Endothelial cell of umbilical vein (primary cell): ENCODE results near the gene HPGDS. TPM values are rescaled to one million over a fixed set of nuclear protein-coding genes. Genes with fewer than 3 reads are reported as not detected.

Source experiments
- BruUV-seq: library from RNA; stranded (reverse); fragments of 400-500 nt; replicated peaks from 2 replicates; lab custom pipeline; 2021; lab: Mats Ljungman, UMichigan
- CTCF ChIA-PET: fragments of 300-600, 350-600 bp; sonication (Branson Sonifier 250); formaldehyde crosslinking; loops from one replicate; lab custom pipeline; 2021; ENCODE audit warnings: antibody characterized with exemption, inconsistent platforms; lab: Charles Lee
- POLR2A ChIA-PET: fragments of 300-600, 350-600 bp; sonication (Branson Sonifier 250); formaldehyde crosslinking; loops from one replicate; lab custom pipeline; 2021; ENCODE audit warnings: antibody characterized with exemption, inconsistent platforms; lab: Charles Lee
- DNase-seq: peaks from one replicate; pipeline ENCODE4 v3.0.0-alpha.2; 2011; ENCODE audit warnings: low read depth, low spot score
- FAIRE-seq: peaks from 2 replicates; lab custom pipeline; 2011; peaks lifted over from hg19 to GRCh38; lab: Jason Lieb, UNC
- H2AFZ ChIP-seq: 2 replicates; pipeline ENCODE4 v1.6.0; 2012; ENCODE audit warnings: low read depth, low read length, control low read depth, inconsistent platforms
- H3K27ac ChIP-seq: 2 replicates; pipeline ENCODE4 v1.5.1; 2011; ENCODE audit warnings: low read depth, mild to moderate bottlenecking, control low read depth, low read length, moderate library complexity; ENCODE audit not compliant: insufficient read depth
- H3K27me3 ChIP-seq, 2 experiments: 2 replicates each; pipeline versions ENCODE4 v1.6.0 to v1.6.1; 2011; ENCODE audit warnings: low read length in 2 of 2, mixed read lengths in 1 of 2; ENCODE audit not compliant: control insufficient read depth in 2 of 2, insufficient read depth in 2 of 2
- H3K36me3 ChIP-seq, 2 experiments: 2 replicates in 1 of 2; 3 replicates in 1 of 2; pipeline ENCODE4 v1.5.1; 2011; ENCODE audit warnings: low read length in 2 of 2, mild to moderate bottlenecking in 1 of 2, moderate library complexity in 1 of 2; ENCODE audit not compliant: control insufficient read depth in 2 of 2, insufficient read depth in 2 of 2; ENCODE audit errors: extremely low read depth in 1 of 2
- H3K4me1 ChIP-seq: 3 replicates; pipeline ENCODE4 v1.5.1; 2011; ENCODE audit warnings: mild to moderate bottlenecking, low read length; ENCODE audit not compliant: control insufficient read depth, insufficient read depth; ENCODE audit errors: extremely low read depth
- H3K4me2 ChIP-seq: 2 replicates; pipeline ENCODE4 v1.6.1; 2011; ENCODE audit warnings: low read length, control low read depth, mixed read lengths; ENCODE audit not compliant: insufficient read depth
- H3K4me3 ChIP-seq, 3 experiments: fragments of 200-600 bp in 1 of 3; sonication (generic), shearing (Covaris generic) in 1 of 3; replicated peaks in 1 of 3; 2 replicates each; pipeline ENCODE4 v1.5.1; 2011 to 2016; ENCODE audit warnings: control low read depth in 3 of 3, low read length in 3 of 3, mild to moderate bottlenecking in 2 of 3, inconsistent platforms in 1 of 3, low read depth in 1 of 3, moderate library complexity in 1 of 3; ENCODE audit not compliant: insufficient read depth in 1 of 3
- H3K79me2 ChIP-seq: 2 replicates; pipeline ENCODE4 v1.6.0; 2012; ENCODE audit warnings: low read length, inconsistent platforms; ENCODE audit not compliant: control insufficient read depth, insufficient read depth
- H3K9ac ChIP-seq: replicated peaks from 2 replicates; pipeline ENCODE3; 2011; ENCODE audit warnings: low read length, control low read depth; ENCODE audit not compliant: insufficient read depth; ENCODE audit errors: extremely low read depth
- H3K9me1 ChIP-seq: replicated peaks from 3 replicates; pipeline ENCODE4 v1.6.0; 2011; ENCODE audit warnings: mild to moderate bottlenecking, low read length; ENCODE audit not compliant: control insufficient read depth, insufficient read depth; ENCODE audit errors: extremely low read depth
- H3K9me3 ChIP-seq: replicated peaks from 2 replicates; pipeline ENCODE4 v1.5.1; 2012; ENCODE audit warnings: low read length, inconsistent platforms; ENCODE audit not compliant: control insufficient read depth, insufficient read depth
- H4K20me1 ChIP-seq: replicated peaks from 2 replicates; pipeline ENCODE3; 2011; ENCODE audit warnings: mild to moderate bottlenecking, low read length; ENCODE audit not compliant: control insufficient read depth, insufficient read depth; ENCODE audit errors: extremely low read depth
- CTCF ChIP-seq, 2 donors: IDR thresholded peaks; 1 replicate in 1 of 2; 2 replicates in 1 of 2; pipeline ENCODE4 v1.5.1; 2011; ENCODE audit warnings: low read length in 2 of 2, mild to moderate bottlenecking in 2 of 2, moderate library complexity in 2 of 2, control low read depth in 1 of 2, inconsistent platforms in 1 of 2, low read depth in 1 of 2; ENCODE audit not compliant: insufficient read depth in 1 of 2; ENCODE audit errors: extremely low read depth in 1 of 2
- EZH2 ChIP-seq: IDR thresholded peaks from 2 replicates; pipeline ENCODE4 v1.6.1; 2012; ENCODE audit warnings: borderline replicate concordance, low read depth, mild to moderate bottlenecking, moderate library complexity, low read length, inconsistent platforms; ENCODE audit not compliant: severe bottlenecking
- FOS ChIP-seq: IDR thresholded peaks from 2 replicates; pipeline ENCODE4 v1.6.1; 2011; ENCODE audit warnings: mild to moderate bottlenecking, low read length, moderate library complexity, borderline replicate concordance; ENCODE audit not compliant: insufficient read depth
- GATA2 ChIP-seq: IDR thresholded peaks from 2 replicates; pipeline ENCODE4 v1.7.0; 2011; ENCODE audit warnings: low read depth, mild to moderate bottlenecking, moderate library complexity, mixed read lengths, low read length; ENCODE audit not compliant: insufficient read length, insufficient read depth
- JUN ChIP-seq: IDR thresholded peaks from 2 replicates; pipeline ENCODE4 v1.6.1; 2011; ENCODE audit warnings: borderline replicate concordance, low read depth; ENCODE audit not compliant: insufficient read length, insufficient read depth
- MAX ChIP-seq: IDR thresholded peaks from 2 replicates; pipeline ENCODE4 v1.6.1; 2011; ENCODE audit not compliant: insufficient read depth, insufficient read length
- MYC ChIP-seq: IDR thresholded peaks from one replicate; pipeline ENCODE4 v1.6.1; 2011; ENCODE audit warnings: mild to moderate bottlenecking, low read depth, low read length
- POLR2A ChIP-seq: IDR thresholded peaks from 2 replicates; pipeline ENCODE4 v1.6.1; 2012; ENCODE audit warnings: low read depth, mild to moderate bottlenecking, control low read depth, low read length
- POLR2AphosphoS5 ChIP-seq: IDR thresholded peaks from 2 replicates; pipeline ENCODE4 v1.6.1; 2012; ENCODE audit warnings: low read depth, mild to moderate bottlenecking, control low read depth, low read length, moderate library complexity; ENCODE audit not compliant: insufficient read depth
- dilution Hi-C: fragments of 300-500 bp; cut with MboI; formaldehyde crosslinking; loops from one replicate; pipeline ENCODE4 v1.15.0; 2019; ENCODE audit warnings: low sequenced_read_pairs; ENCODE audit not compliant: extremely low pct_ligation_motif_present
- intact Hi-C: fragments of 100-400 bp; cut with micrococcal nuclease; formaldehyde crosslinking; loops from one replicate; pipeline ENCODE4 v1.10.0; 2022
- polyA plus RNA-seq, 4 experiments: library from polyadenylated mRNA; depleted of rRNA in 3 of 4; stranded (reverse) in 3 of 4; unstranded in 1 of 4; fragments of >200 nt; gene quantifications; 2 replicates each; pipeline versions ENCODE4 v1.2.1 to v1.2.3, GENCODE V29; 2011 to 2012; ENCODE audit warnings: missing spikeins in 1 of 4
- total RNA-seq: library from RNA; stranded (reverse); gene quantifications from 2 replicates; pipeline ENCODE4 v1.2.3, GENCODE V29; 2021

Gene HPGDS
- total and polyA plus RNA-seq, 2 donors (not counting 3 experiments of a cell fraction or from before 2014, with no cell fraction given) = not detected

- intact Hi-C loops (no loop called here), dilution Hi-C loops (no loop called here)
- DNase-seq = no peak
- Histone ChIP-seq H3K9me3 (no peaks in the 10 kb centered on the region), H3K4me2 (no peak overlapping the region), H3K36me3 (peaks cover 4 to 9% of the 10 kb centered on the region in 2 experiments), H3K9me1 (no peaks in the 10 kb centered on the region), H3K79me2 (no peaks in the 10 kb centered on the region), H3K27ac (no peak overlapping the region), H4K20me1 (no peaks in the 10 kb centered on the region), H3K4me3 (no peak overlapping the region), H3K9ac (no peak overlapping the region), H3K4me1 (no peaks in the 10 kb centered on the region), H3K27me3 (no peaks in the 10 kb centered on the region), H2AFZ (no peak overlapping the region)
- no peak for FAIRE-seq
- ChIA-PET CTCF (no interaction called here), POLR2A (no interaction called here)
- no TSS peak for BruUV-seq
- no peak for TF ChIP-seq GATA2
- TF ChIP-seq MAX = no peak
- no peak for TF ChIP-seq POLR2AphosphoS5
- no peak for TF ChIP-seq JUN
- TF ChIP-seq CTCF (IDR thresholded peaks at IDR 0.05; ENCODE audit: extremely low read depth in 1 of 2, insufficient read depth in 1 of 2, low read depth in 1 of 2, low read length in 2 of 2) = no peak
- no peak for TF ChIP-seq EZH2
- TF ChIP-seq FOS = no peak
- TF ChIP-seq POLR2A = no peak
- TF ChIP-seq MYC = no peak
These were observed 86.4 kb downstream of the HPGDS start for GRCh38 chr4:94256144-94256783.
